ENCODE measurements around the gene ANKRD13D.

Gene ANKRD13D

GRCh38 chr11:67273260-67273990 is 15.7 kb upstream of the ANKRD13D start:
- DNase-seq (ENCODE audit: low read depth in 3 of 3) = no peak

DNA sequence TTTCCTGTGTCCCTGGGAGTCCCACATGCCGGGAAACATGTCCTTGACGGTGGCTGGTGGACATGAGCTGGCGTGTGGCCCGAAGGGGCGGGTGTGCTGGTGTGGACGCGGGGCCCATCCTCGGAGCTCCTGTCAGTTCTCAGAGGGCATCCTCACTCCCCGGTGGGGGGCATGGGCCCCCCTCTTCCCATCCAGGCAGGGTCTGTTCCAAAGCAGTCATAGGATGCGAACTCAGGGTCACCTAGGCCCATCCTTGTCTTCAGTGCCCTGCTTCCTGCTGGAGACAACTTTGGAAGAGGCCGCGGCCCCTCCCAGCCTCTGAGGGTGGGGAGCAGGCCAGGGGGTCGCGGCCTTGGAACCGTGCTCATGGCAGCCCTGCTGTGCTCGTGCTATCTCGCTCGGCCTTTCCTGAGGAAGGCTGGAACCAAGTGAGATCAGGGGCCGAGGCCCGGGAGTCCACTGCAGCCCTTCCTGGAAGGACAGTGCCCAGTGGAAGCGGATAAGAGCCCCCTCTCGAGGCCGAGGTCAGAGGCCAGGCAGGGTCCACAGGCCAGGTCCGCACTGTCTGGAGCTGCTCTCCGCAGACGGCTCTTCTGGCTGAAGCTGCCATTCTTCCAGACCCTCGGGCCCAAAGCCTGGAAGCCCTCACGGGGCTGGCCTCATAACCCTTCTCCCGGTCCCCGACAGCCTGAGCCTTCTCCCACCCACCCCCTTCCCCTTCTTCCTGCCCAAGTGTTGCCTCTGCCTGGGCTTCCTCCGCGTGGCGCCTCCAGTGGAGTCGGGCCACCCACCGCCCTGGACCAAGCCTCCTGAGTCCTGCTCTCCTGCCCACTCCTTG is 14.1 kb upstream of the ANKRD13D start:
- no peak for DNase-seq (ENCODE audit: low read depth in 3 of 3)

- DNase-seq (ENCODE audit: low read depth in 3 of 3) = no peak
These were observed 13.3 kb upstream of the ANKRD13D start for GRCh38 chr11:67275606-67276409.

- no peak for DNase-seq (ENCODE audit: low read depth in 3 of 3)
These were observed 12.3 kb upstream of the ANKRD13D start for GRCh38 chr11:67276781-67277230.

DNA sequence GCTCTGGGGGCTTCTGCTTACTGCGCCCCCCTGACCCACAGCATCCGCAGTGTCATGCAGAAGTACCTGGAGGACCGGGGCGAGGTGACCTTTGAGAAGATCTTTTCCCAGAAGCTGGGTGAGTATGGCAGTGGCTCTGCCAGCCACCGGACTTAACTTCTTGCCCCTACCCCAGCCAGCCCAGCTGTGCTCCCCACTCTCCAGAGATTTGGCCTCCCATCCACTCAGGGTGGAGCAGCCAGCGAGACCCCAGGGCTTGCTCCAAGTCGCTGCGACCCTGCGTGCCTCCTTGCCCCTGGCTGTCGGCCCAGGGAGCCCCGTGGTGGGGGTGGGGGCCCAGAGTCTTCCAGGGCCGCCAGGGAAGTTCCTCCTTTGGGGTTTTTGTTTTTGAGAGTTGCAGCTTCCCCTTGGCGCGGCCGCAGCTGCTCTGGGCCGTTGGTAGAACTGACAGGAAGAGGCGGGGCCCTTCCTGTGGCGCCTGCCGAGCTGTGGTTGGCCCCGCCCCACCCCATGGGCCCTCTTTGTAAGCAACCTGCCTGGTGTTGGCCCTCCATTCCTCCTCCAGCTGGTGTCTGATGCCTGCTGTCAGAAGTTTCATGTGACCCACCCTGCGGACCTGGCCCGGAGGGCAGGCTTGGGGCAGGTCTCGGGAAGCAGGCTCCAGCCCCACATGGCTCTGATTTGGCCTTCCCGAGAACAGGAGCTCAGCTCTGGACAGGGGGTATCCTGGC is 11.7 kb upstream of the ANKRD13D start:
- peak; percentile 80 to 89 (median 81) for DNase-seq (ENCODE audit: low read depth in 3 of 3)

DNA sequence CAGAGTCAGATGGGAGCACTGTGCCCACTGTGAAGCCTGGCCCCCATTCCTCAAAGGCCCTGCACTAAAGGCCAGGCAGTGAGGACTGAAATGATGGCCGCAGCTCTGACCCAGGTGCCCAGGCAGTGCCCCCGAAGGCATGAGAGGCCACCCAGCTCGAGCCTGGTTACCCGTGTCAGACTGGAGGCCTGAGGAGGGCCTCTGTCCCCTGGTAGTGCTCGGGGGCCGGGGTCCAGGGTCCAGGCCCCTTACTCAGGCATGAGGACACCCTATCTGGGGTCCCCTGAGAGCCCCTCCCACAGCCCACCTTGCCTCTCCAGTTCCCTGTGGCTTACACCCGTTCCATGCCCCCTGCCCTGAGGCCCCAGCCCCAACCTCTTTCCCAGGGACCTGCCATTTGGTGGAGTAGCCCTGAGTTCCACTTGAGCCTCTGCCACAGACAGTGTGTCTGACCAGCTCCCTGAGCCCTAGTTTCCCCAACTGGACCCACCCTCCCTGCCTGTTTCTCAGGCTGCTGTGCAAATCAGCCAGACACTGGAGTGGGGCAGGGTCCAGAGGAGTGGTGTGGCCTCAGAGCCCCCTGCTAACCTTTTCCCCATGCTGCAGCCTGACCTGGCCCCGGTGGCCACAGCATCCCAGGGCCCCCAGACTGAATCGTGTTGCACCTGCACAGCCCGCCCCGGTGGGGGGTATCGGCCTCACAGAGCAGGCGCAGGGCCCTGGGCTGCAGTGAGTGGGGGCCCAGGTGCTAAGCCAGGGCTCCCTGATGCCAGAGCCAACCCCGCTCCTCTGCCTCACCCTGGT is 10.8 kb upstream of the ANKRD13D start:
- no peak for DNase-seq (ENCODE audit: low read depth in 3 of 3)

DNA sequence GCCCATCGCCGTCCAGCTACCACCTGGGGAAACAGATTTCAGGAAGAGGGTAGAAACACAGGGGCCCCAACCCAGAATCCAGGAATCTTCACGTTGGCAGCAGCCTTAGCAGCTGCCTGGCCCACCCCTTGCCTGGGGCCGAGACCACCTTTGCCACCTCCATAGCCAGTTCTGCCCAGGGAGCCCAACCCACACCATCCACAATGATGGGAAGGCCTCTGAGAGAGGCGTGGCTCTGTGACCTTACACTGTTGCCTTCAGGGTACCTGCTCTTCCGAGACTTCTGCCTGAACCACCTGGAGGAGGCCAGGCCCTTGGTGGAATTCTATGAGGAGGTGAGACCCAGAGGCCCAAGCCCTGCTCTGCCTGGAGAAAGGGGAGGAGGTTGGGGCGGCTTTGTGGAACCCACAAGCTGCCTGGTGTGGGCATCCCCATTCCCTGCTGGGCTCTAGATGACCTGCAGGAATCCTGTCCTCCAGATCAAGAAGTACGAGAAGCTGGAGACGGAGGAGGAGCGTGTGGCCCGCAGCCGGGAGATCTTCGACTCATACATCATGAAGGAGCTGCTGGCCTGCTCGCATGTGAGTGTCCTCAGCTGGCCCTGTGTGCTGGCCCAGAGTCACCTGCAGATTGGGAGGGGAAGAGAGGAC is 10.0 kb upstream of the ANKRD13D start:
- DNase-seq (ENCODE audit: low read depth in 3 of 3) = no peak

DNA sequence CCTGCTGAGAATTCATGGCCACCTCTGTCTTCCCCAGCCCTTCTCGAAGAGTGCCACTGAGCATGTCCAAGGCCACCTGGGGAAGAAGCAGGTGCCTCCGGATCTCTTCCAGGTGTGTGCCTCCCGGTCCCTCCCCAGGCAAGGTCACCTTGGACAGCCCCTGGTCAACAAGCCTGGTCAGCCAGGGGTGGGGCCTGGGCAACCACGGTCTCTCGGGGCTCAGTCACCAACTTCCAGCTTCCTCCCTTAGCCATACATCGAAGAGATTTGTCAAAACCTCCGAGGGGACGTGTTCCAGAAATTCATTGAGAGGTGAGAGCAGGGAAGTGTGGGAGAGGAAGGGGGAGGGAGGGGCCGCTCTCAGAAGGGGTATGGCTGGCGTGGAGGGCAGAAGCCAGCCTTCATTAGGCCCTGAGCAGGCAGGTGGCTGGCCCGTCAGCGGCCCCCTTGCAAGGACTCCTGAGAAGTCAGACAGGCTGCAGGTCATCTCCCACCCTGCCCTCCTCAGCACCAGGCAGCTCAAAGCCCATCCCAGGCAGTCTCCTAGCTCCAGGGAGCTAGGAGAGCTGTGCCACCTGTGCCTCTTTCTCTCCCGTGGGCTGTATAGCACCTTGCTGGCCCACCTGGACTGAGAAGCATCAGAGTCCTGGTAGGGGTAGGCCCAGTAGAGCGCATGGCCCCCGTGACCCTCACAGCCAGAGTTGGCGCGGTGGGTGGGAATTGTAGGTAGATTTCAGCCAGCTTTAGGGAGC is 9.3 kb upstream of the ANKRD13D start:
- no peak for DNase-seq (ENCODE audit: low read depth in 3 of 3)

GRCh38 chr11:67280341-67280787 is 8.7 kb upstream of the ANKRD13D start:
- no peak for DNase-seq (ENCODE audit: low read depth in 3 of 3)

DNA sequence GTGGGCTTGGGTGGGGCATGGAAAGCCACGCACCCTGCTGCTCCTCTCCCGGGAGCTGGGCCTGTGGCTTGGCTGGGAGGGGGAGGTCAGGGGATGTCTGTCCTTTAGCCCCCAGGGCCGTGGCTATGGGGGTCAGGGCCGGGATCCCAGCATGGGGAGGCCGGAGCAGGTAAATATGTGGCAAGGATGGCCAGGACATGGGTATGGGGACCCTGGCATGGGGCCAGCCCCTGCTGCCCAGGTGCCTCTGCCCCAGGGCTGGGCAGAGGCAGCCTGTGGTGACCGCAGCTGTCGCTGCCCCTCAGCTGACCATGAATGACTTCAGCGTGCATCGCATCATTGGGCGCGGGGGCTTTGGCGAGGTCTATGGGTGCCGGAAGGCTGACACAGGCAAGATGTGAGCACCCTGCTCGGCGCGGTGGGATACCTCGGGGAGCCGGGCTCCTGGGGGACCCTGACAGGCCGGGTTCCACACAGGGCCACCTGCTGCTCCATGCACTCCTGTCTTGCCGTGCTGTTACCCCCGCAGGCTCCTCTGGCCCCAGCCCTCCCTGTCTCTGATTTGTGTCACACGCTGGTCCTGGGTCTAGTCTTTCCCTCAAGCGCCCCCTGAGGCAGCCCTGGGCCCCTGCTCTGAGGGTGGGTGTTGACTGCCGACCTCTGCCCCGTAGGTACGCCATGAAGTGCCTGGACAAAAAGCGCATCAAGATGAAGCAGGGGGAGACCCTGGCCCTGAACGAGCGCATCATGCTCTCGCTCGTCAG is 8.1 kb upstream of the ANKRD13D start:
- DNase-seq (ENCODE audit: low read depth in 3 of 3) = no peak

GRCh38 chr11:67281552-67282150 is 7.5 kb upstream of the ANKRD13D start:
- no peak for DNase-seq (ENCODE audit: low read depth in 3 of 3)

GRCh38 chr11:67282155-67282875 is 6.8 kb upstream of the ANKRD13D start:
- DNase-seq (ENCODE audit: low read depth in 3 of 3) = no peak

DNA sequence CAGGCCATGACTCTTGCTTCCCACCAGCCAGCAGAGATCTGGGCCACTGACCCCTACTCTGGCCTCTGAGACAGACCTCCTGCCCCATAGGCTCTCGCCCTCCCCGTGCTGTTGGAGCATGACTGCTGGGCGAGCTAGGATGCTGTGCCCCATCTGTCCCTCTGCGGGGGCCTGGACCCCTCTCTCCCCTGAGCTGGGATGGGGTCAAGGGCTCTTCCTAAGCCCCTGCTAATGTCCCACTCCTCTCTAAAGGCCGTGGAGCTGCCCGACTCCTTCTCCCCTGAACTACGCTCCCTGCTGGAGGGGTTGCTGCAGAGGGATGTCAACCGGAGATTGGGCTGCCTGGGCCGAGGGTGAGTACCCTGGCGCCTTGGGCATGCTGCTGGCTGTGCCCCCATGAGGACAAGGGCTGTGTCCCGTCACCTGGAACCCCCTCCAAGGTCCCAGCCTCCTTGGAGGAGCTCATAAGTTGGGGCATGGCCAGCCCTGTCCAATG is 6.2 kb upstream of the ANKRD13D start:
- no peak for DNase-seq (ENCODE audit: low read depth in 3 of 3)

GRCh38 chr11:67283481-67283963 is 5.6 kb upstream of the ANKRD13D start:
- no peak for DNase-seq (ENCODE audit: low read depth in 3 of 3)

- DNase-seq (ENCODE audit: low read depth in 3 of 3) = no peak
These were observed 4.1 kb upstream of the ANKRD13D start for GRCh38 chr11:67284811-67285540.
